IgD-negative memory B cell (primary cell): ENCODE data around the gene ANO8. TPM values are rescaled to one million over a fixed set of nuclear protein-coding genes. Genes with fewer than 3 reads are reported as not detected.
A peak's percentile ranks its signal among the peaks of the same experiment; 100 is the strongest.

Experiments used
- H3K27ac Mint-ChIP-seq, 3 donors: one replicate each; pipeline ENCODE4 v1.8.0; 2020 to 2022; ENCODE audit warnings: mild to moderate bottlenecking in 3 of 3, mixed read lengths in 3 of 3, moderate library complexity in 1 of 3
- H3K27me3 Mint-ChIP-seq: one replicate; pipeline ENCODE4 v1.8.0; 2021; ENCODE audit warnings: mixed read lengths
- H3K36me3 Mint-ChIP-seq: one replicate; pipeline ENCODE4 v1.8.0; 2020; ENCODE audit warnings: mild to moderate bottlenecking, mixed read lengths
- H3K4me1 Mint-ChIP-seq, 3 donors: one replicate each; pipeline ENCODE4 v1.8.0; 2020 to 2022; ENCODE audit warnings: mixed read lengths in 3 of 3, mild to moderate bottlenecking in 1 of 3
- H3K4me3 Mint-ChIP-seq, 4 donors: one replicate each; pipeline ENCODE4 v1.8.0; 2020 to 2022; ENCODE audit warnings: mild to moderate bottlenecking in 4 of 4, mixed read lengths in 4 of 4, moderate library complexity in 3 of 4
- H3K9me3 Mint-ChIP-seq, 3 donors: one replicate each; pipeline ENCODE4 v1.8.0; 2020 to 2021; ENCODE audit warnings: mixed read lengths in 3 of 3, mild to moderate bottlenecking in 1 of 3
- polyA plus RNA-seq: library from polyadenylated mRNA; unstranded; fragments of 300-500 nt; fragmentation: Illumina TruSeq; gene quantifications from one replicate; pipeline ENCODE4 v1.2.3, GENCODE V29; 2021

Gene ANO8
- polyA plus RNA-seq, 1 donor from 2014 or later = not detected

DNA sequence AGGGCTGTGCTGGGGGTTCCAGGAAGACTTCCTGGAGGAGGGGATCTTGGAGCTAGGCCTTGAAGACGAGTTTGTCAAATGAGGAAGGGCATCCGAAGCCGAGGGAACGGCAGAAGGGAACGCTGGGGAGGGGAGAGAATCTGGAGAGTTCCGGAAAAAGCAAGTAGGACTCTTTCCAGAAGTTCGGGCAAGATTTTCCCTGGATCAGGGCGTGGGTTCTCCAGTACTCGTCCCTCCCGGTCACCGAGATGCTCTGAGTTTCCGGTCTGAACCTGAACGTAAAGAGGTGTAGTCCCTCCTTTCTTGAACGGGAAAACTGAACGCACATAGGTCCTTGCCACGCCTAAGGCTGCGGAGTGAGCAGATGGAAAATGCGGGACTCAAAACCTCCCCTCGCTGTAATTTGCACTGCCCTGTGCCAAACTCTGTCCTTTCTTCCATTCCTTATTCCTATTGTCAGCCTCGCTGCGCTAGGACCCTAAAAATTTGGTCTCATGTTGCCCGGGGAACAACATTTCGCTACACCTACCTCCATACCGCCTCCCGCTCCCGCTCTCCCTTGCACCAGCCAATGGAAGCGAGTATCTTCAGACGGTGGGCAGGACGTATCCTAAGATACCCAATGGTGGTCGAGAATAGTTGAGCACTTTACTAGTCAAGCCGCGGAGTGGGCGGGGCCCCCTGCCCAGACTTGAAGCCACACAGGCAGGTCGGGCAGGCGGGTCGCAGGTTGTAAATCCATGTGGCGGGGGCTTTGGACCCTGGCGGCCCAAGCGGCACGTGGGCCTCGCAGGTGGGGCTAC is 2.4 kb upstream of the ANO8 start, which contains the start of gene GTPBP3:
GTPBP3 (plus strand) TSS at position 682 of the 803 bp plus-strand sequence; CDS start at position 741, 59 bp downstream.
- no peaks in the 10 kb centered on the region for H3K36me3 Mint-ChIP-seq
- H3K4me1 Mint-ChIP-seq = peaks cover 12 to 16% (median 16%) of the 10 kb centered on the region in 3 donors
- H3K27ac Mint-ChIP-seq = peak within 1 kb of the TSS; percentile 54 to 93 (median 54)
- H3K9me3 Mint-ChIP-seq = no peaks in the 10 kb centered on the region
- peak within 1 kb of the TSS; percentile 73 to 96 (median 96) for H3K4me3 Mint-ChIP-seq
- peaks cover 8% of the 10 kb centered on the region for H3K27me3 Mint-ChIP-seq

DNA sequence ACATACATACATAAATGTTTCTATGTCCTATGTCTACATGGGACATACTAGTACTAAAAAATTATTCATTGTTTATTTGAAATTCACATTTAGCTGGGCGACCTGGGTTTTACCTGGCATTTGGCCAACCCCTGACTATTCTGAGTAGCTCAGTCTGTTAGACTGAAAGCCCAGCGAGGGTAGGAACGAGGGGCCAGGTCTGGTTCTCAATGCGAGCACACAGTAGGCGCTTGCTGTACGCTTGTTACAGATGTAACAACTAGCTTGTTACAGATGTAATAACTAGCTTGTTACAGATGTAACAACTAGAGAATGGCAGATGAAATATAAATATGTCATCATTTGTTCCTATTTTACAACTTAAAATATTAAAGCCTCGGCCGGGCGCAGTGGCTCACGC is 920 bp upstream of the ANO8 start:
- Mint-ChIP-seq H3K4me1 (peaks cover 12 to 16% (median 16%) of the 10 kb centered on the region in 3 donors), H3K36me3 (no peaks in the 10 kb centered on the region), H3K4me3 (peak overlapping the region in 3 of 4 donors; percentile 48 to 97 (median 73)), H3K27me3 (peaks cover 14% of the 10 kb centered on the region), H3K9me3 (no peaks in the 10 kb centered on the region), H3K27ac (peak overlapping the region in 1 of 3 donors; percentile 83)

DNA sequence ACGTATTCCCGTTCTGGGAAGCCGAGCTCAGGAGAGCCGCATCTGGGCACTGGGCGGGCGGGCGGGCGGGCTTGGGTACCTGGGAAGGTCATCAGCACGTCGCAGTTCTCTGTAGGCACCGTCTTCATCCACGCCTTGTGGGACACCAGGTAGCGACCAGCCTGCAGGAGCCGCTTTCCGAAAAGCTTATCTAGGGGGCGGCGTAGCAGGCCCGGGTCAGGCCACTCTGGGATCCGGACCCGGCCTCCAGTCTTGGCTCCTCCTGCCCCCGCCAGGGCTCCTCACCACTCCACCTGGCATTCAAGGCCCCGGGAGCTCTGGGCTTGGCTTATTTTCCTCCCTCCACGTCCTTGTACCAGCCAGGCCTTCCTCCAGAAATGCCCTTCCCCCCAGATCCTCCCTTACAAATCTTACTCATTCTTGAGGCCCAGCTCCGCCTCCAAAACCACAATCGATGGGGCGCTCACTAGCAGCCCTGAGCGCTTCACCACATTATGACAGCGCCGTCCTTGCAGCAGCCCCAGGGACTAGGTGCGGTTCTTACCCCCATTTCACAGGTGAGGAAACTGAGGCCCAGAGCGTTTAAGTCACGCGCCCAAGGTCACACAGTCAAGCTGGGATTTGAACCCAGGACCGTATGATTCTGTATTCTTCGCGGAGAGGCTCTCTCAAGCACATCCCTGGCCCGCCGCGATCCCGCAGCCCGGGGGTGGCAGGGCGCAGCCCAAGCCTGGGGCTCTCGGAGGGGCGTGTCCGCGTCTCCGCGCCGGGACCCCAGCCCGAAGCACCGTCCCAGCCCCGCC is 843 bp downstream of the ANO8 start:
- H3K27ac Mint-ChIP-seq = peak overlapping the region in 2 of 3 donors; percentile 68 to 88
- peaks cover 12 to 18% (median 16%) of the 10 kb centered on the region in 3 donors for H3K4me1 Mint-ChIP-seq
- H3K27me3 Mint-ChIP-seq = peaks cover 20% of the 10 kb centered on the region
- no peaks in the 10 kb centered on the region for H3K9me3 Mint-ChIP-seq
- H3K36me3 Mint-ChIP-seq = no peaks in the 10 kb centered on the region
- H3K4me3 Mint-ChIP-seq = peak overlapping the region; percentile 70 to 95 (median 80)

DNA sequence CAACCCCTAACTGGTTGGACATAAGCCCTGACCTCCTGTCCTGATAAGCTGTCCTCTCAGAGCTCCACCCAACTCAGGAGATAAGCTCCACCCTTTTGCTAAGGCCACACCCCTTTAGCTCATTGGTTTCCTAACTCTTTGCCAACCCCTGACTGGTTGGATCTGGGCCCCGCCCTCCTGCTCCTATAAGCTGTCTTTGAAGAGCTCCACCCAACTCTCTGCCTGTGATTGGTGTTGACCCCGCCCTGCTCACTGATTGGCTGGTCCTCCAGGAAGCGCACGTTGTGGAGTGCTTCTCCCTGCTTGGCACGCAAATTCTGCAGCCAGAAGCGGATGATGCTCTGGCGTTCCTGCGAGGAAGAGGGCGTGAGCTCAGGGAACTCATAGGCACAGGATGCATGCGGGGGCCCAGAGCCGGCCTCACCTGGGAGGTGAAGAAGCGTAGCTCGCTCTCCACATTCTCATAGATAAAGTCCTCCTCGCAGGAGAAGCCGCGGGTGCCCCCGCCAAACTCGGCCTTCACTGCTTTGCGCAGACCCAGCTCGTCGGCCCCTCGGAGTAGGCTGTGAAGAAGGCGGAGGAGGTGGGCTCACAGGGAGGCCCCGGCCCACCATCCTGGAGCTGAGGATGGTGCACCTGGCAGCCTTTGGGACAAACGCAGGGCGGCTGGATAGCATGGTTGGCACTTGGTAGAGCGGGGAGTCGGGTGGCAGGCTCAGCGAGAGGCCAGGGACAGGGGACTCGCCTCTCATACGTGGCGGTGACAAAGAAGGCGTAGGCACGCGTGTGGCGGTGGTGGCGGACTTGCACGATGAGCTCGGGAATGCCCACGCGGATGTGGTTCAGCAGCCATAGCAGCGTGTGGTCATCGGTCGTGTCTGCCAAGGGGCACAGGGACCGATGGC is 1.7 kb downstream of the ANO8 start:
- Mint-ChIP-seq H3K4me3 (peak overlapping the region in 3 of 4 donors; percentile 16 to 41 (median 22)), H3K4me1 (peaks cover 12 to 18% (median 13%) of the 10 kb centered on the region in 3 donors), H3K36me3 (no peaks in the 10 kb centered on the region), H3K27ac (peak overlapping the region in 1 of 3 donors; percentile 13), H3K9me3 (no peaks in the 10 kb centered on the region), H3K27me3 (peaks cover 20% of the 10 kb centered on the region)

DNA sequence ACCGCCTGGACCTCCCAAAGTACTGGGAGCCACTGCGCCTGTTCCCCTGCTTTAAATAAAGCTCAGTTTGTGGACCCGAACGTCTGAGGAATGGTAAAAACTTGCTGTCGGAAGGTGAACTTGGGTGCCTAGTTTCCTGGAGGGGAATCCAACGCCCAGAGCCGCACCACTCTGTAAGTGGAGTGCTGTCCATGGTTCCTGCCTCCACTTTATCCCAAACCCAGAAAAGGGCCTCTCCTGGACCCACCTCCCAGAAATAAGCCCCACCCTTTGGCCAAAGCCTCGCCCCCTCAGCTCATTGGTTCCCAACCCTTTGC is 2.3 kb downstream of the ANO8 start:
- no peaks in the 10 kb centered on the region for H3K36me3 Mint-ChIP-seq
- H3K4me3 Mint-ChIP-seq = peak overlapping the region in 1 of 4 donors; percentile 41
- H3K27me3 Mint-ChIP-seq = peaks cover 20% of the 10 kb centered on the region
- H3K4me1 Mint-ChIP-seq = peaks cover 11 to 18% (median 13%) of the 10 kb centered on the region in 3 donors
- no peaks in the 10 kb centered on the region for H3K9me3 Mint-ChIP-seq
- peak overlapping the region in 2 of 3 donors; percentile 13 to 43 for H3K27ac Mint-ChIP-seq

DNA sequence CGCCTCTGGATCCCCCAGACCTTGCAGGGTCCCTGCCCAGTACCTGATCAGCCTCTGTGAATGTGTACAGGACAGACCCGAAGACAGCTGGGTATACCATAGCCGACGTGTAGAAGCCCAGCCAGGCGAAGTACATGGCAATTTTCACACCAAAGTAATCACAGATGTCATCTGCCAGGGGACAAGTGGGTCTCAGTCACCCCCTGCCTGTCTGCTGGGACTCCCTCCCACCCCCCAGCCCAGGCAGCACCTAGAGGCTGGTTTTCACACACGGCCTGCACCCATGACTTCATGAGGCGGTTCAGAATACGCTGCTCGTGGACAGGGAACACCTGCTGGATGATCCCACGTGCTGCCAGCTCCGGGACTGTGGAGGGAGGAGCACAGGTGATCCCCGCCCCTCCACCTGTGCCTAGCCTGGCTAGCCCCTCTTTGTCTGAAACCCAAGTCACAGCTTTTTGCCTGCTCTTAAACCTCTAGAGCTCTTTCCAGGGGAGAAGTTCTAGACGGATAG is 3.6 kb downstream of the ANO8 start:
- Mint-ChIP-seq H3K27ac (peak overlapping the region in 1 of 3 donors; percentile 48), H3K36me3 (no peaks in the 10 kb centered on the region), H3K9me3 (no peaks in the 10 kb centered on the region), H3K4me1 (peaks cover 7 to 15% (median 10%) of the 10 kb centered on the region in 3 donors), H3K4me3 (peak overlapping the region in 3 of 4 donors; percentile 22 to 65 (median 47)), H3K27me3 (peaks cover 20% of the 10 kb centered on the region)

DNA sequence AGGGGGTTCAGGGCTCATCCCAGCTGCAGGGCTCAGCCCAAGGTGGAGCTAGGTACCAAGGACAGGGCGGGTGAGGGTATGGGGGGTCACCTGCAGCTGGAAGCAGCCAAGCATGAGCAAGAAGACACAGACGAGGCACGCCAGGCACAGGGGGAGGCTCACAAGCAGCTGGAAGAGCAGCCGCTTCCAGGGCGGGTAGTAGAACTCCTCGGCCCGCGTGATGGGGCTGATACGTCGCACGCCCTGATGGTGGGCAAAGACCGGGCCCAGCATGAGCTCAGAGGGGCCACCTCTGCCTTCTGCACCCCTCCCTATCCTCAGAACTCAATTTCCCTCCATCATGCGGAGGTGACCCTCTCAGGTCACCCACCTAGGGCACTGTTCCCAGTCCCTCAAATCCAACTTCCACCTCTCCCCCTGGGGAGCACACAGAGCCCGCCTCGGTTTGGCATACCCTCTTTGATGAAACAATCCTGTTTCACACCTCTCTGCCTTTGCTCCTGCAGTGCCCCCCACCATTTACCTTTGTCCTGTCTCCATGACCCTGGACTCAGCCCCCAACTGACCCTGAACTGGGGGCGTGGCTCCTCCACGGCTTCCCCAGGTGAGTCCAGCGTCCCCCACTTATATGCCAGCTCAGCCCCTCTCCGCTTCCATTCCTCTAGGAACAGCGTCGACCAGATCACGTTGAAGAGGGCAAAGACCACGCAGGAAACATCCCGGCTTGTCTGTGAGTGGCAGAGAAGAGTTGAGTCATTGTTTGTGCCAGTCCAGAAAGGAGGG is 4.2 kb downstream of the ANO8 start:
- Mint-ChIP-seq H3K27me3 (peaks cover 20% of the 10 kb centered on the region), H3K27ac (peak overlapping the region in 1 of 3 donors; percentile 48), H3K4me3 (peak overlapping the region in 3 of 4 donors; percentile 22 to 88 (median 65)), H3K9me3 (no peaks in the 10 kb centered on the region), H3K4me1 (peaks cover 7 to 13% (median 10%) of the 10 kb centered on the region in 3 donors), H3K36me3 (no peaks in the 10 kb centered on the region)

DNA sequence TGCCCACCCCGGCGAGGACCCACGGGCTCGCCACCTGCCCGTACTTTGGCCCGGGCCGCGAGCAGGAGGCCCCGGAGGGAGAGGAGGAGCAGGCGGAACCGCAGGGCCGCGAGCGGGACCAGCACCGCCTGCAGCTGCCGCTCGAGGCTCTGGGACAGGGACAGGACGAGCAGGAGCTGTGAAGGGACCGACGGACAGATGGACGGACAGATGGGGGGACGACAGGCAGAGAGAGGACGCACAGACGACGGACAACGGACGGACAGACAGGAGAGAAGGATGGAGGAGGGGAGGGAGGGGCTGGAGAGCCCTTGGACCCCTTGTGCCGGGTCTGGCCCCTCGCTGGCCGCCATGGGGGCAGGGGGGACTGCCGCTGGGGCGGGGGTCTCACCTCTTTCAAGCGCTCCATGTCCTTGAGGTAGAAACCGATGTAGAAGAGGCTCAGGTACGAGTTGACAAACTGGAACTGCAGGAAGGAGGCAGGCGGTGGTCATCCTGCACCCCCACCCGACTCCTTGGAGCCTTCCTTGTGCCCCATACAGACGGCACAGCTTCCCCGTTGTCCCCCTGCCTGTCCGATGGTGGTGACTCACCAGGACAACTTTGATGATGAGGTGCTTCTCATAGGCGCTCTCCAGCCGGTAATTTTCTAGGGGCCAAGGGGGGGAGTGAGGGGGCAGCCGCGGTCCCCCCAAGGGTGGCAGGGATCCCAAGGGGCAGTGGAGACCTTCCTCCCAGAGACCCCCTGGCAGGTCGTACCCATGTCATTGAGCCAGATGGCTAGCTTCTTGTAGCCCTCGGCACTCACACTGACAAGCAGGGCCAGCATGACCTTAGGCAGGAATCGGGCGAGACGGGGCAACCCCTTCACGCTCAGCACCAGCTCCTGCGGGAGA is 5.0 kb downstream of the ANO8 start:
- Mint-ChIP-seq H3K4me1 (peaks cover under 1 to 8% (median 5%) of the 10 kb centered on the region in 3 donors), H3K9me3 (no peaks in the 10 kb centered on the region), H3K4me3 (peak overlapping the region in 3 of 4 donors; percentile 52 to 88 (median 65)), H3K36me3 (no peaks in the 10 kb centered on the region), H3K27me3 (peaks cover 19% of the 10 kb centered on the region), H3K27ac (no peak overlapping the region)

DNA sequence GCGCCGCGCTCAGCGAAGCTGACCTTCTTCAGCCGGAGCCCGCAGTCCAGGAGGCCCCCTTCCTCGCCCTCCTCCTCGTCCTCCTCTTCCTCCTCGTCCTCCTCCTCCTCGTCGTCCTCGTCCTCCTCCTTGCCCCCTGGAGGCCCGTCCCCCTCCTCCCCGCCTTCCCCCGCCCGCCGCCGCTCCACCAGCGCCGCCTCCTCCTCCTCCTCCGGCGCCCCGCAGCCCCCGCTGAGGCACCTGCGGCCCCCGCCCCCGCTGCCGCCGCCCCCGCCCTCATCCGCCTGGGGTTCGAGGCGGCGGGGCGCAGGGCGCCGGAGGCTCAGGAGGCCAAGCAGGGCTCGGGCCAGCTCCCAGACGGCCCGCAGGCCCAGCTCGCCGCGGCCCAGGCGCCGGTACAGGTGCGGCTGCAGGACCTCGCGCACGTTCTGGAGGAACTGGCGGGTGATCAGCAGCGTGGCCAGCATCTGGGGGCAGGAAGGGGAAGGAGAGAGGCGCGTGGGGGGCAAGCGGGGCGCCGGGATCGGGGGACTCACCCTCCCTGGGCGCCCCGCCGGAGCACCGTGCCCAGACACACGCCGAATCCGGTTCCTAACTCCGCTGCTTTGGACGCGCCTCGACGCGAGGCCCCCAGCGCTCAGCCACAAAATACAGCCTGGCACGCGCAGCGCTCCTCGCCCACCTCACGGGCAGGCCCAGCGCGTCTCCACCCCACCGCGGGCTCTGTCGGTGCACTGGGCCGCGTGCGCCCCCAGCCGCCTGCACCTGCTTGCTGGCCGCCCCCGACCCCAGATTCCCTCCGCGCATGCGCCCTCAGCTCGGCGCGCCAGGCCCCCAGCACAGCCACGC is 5.9 kb downstream of the ANO8 start:
- Mint-ChIP-seq H3K27ac (no peak overlapping the region), H3K4me3 (peak overlapping the region; percentile 51 to 83 (median 72)), H3K36me3 (no peaks in the 10 kb centered on the region), H3K27me3 (peaks cover 16% of the 10 kb centered on the region), H3K4me1 (peaks cover 0 to 5% (median 2%) of the 10 kb centered on the region in 3 donors), H3K9me3 (no peaks in the 10 kb centered on the region)

DNA sequence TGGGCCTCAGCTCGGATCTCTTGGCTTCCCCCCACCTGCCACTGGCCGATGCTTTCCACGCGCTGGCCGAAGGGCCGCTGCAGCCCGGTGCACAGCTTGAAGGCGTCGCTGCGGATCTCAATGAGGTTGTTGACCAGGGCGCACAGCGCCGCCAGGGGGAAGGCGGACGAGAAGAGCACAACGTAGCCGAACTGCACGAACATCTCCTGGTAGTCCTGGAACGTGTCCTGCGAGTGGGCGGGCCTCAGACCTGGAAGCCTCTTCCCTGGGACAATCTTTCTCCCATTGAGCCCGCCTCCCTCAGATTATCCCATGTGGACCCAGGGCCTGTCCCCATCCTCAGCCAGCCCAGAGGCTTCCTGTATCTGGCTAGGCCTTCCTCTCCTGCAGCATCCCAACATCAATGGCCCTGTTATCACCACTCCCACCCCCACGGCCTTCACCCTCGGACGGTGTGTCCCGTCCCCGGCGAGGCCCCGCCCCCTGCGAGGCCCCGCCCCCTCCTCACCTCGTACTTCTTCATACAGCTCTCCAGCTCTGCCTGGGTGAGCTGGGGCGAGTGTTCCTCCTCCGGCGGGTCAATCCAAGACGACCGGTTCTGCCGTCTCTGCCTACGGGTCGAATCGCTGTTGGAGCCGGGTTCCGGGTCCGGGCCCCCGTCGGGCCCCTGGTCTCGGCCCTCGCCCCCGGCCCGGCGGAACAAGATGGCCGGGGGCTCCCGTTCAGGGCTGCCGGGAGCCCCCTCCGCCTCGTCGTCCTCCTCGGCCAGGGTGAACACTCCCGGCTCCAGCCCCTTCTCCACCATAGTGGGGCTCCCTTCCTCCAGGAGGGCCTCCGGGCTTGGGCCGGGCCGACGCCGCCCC is 6.8 kb downstream of the ANO8 start:
- no peak overlapping the region for H3K27ac Mint-ChIP-seq

DNA sequence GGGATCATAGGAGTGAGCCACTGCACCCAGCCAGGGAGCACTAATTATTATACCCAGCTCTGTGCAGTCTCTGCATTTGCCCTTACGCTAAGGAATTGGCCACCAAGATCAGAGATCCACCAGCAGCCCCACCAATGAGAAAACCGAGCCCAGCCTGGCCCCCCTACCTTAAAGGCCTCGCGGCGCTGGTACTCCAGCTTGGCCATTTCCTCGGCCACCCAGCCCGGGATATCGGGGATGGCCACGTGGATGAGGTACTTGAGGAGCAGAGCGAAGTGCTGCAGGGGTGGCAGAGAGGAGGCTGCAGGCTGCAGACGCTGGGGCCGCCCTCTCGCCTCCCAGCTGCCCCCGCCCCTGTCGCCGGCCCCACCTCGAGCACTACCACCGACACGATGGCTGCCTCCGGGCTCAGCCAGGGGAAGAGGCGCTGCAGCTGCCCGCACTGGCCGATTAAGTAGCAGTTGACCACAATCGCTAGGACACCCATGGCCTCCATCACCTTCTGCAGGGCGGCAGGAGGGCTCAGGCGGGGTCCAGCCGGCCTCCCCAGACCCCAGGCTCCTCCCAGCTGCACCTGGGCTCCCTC is 7.5 kb downstream of the ANO8 start:
- Mint-ChIP-seq H3K27me3 (peaks cover 12% of the 10 kb centered on the region), H3K9me3 (no peaks in the 10 kb centered on the region)

More for the DNA sequence above, 6.8 kb downstream of the ANO8 start:
- Mint-ChIP-seq H3K4me1 (peaks cover 0 to 4% (median 0%) of the 10 kb centered on the region in 3 donors), H3K4me3 (peak overlapping the region; percentile 72 to 85 (median 78)), H3K36me3 (no peaks in the 10 kb centered on the region), H3K9me3 (no peaks in the 10 kb centered on the region), H3K27me3 (peaks cover 15% of the 10 kb centered on the region)

More for the DNA sequence above, 7.5 kb downstream of the ANO8 start:
- Mint-ChIP-seq H3K4me3 (peak overlapping the region in 2 of 4 donors; percentile 22 to 48), H3K36me3 (peaks cover 4% of the 10 kb centered on the region), H3K4me1 (peaks cover 0 to 4% (median 0%) of the 10 kb centered on the region in 3 donors), H3K27ac (peak overlapping the region in 1 of 3 donors; percentile 35)
